PFSK-1 (cell line): Measurements from ENCODE around the gene SLC7A4.

Experiments
- FOXP2 ChIP-seq: optimal IDR thresholded peaks from 2 replicates; pipeline ENCODE3; 2011; ENCODE audit warnings: borderline replicate concordance, control low read depth, inconsistent platforms; ENCODE audit not compliant: insufficient read depth; ENCODE audit errors: extremely low read length, extremely low read depth
- POLR2AphosphoS5 ChIP-seq: IDR thresholded peaks from 2 replicates; pipeline ENCODE4 v1.6.1; 2012; ENCODE audit warnings: low read depth, mild to moderate bottlenecking, control low read depth, low read length, moderate library complexity
- REST ChIP-seq, 2 experiments: IDR thresholded peaks; 2 replicates each; pipeline versions ENCODE4 v1.6.1 to v1.8.0; 2011 to 2012; ENCODE audit warnings: low read depth in 2 of 2, low read length in 2 of 2, control low read depth in 1 of 2, inconsistent platforms in 1 of 2, mild to moderate bottlenecking in 1 of 2, moderate library complexity in 1 of 2; ENCODE audit not compliant: insufficient read depth in 1 of 2
- SIN3A ChIP-seq: IDR thresholded peaks from 2 replicates; pipeline ENCODE4 v1.6.1; 2012; ENCODE audit warnings: mild to moderate bottlenecking, low read length, moderate library complexity, borderline replicate concordance; ENCODE audit not compliant: insufficient read depth
- TAF1 ChIP-seq: IDR thresholded peaks from 2 replicates; pipeline ENCODE4 v1.6.1; 2012; ENCODE audit warnings: low read length, control low read depth, borderline replicate concordance; ENCODE audit not compliant: insufficient read depth

Gene SLC7A4

GRCh38 chr22:21051831-21052400 is 19.6 kb upstream of the SLC7A4 start:
- TF ChIP-seq TAF1 (no peak), REST (IDR thresholded peaks at IDR 0.05; ENCODE audit: insufficient read depth in 1 of 2, low read depth in 2 of 2, low read length in 2 of 2) (no peak), FOXP2 (no peak), POLR2AphosphoS5 (no peak), SIN3A (no peak)

- no peak for TF ChIP-seq SIN3A
- TF ChIP-seq TAF1 = no peak
- TF ChIP-seq REST (IDR thresholded peaks at IDR 0.05; ENCODE audit: insufficient read depth in 1 of 2, low read depth in 2 of 2, low read length in 2 of 2) = no peak
- TF ChIP-seq FOXP2 = no peak
- no peak for TF ChIP-seq POLR2AphosphoS5
These were observed 18.9 kb upstream of the SLC7A4 start for GRCh38 chr22:21051145-21051830.

GRCh38 chr22:21047730-21048129 is 15.4 kb upstream of the SLC7A4 start:
- TF ChIP-seq POLR2AphosphoS5 = no peak
- no peak for TF ChIP-seq SIN3A
- no peak for TF ChIP-seq FOXP2
- no peak for TF ChIP-seq TAF1
- TF ChIP-seq REST (IDR thresholded peaks at IDR 0.05; ENCODE audit: insufficient read depth in 1 of 2, low read depth in 2 of 2, low read length in 2 of 2) = no peak

GRCh38 chr22:21047035-21047661 is 14.8 kb upstream of the SLC7A4 start:
- TF ChIP-seq POLR2AphosphoS5 (no peak), SIN3A (no peak)

DNA sequence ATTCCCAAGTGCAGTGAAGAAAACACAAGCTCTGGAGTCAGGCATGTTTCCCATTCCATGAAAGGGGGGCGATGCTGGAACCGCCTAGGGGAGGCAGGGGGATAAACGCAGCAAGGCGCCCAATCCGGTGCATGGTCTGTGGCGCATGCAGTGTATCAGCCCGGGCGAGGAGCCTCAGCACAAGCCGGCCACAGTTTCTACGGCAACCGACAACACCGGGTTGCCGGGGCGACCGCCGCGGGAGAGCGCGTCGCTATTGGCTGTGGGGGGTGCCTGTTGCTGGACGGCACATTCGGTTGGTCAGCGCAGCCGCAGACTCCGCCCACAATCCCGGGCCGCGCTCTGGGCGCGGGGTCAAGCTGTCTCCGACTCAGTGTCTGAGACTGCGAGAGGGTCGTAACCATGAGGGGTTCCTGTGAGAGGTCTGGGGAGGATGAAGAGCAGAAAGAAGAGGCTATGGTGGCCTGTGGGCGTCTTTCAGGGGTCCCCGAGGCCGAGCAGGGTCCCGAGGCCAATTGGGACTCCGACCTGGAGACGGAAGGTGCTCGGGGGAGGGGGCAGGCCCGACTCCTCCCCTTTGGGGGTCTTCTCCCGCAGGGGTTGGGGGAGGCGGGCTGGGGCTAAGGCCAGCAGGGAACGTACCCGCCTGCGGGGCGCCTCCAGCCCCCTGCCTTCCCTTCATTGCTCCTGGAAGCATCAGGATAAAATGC is 13.4 kb upstream of the SLC7A4 start, which contains the start of gene LRRC74B:
TSS of gene LRRC74B (plus strand) at position 362 of the 710 bp plus-strand sequence. CDS start at position 403, 41 bp downstream.
- TF ChIP-seq POLR2AphosphoS5 (no peak), TAF1 (no peak), REST (IDR thresholded peaks at IDR 0.05; ENCODE audit: insufficient read depth in 1 of 2, low read depth in 2 of 2, low read length in 2 of 2) (no peak), SIN3A (peak; percentile 31; the same call in 1 of the 2 replicates), FOXP2 (peak; percentile 37)
